GM19455 (cell line): Measurements from ENCODE around the gene RACK1.

Experiments used
- ATAC-seq: cut with Tn5 transposase; IDR thresholded peaks from one replicate; pipeline ENCODE4 v1.9.1; 2021; ENCODE audit not compliant: unreplicated experiment

The RACK1 gene

GRCh38 chr5:181259974-181260719 lies 16.4 kb upstream of the RACK1 start:
- peak; percentile 1 for ATAC-seq

- ATAC-seq = no peak
Observed at GRCh38 chr5:181259283-181259682, 15.6 kb upstream of the RACK1 start.

- ATAC-seq = no peak
Observed at GRCh38 chr5:181258576-181258975, 14.9 kb upstream of the RACK1 start.

- ATAC-seq = no peak
Observed at GRCh38 chr5:181255836-181256578, 12.3 kb upstream of the RACK1 start.

GRCh38 chr5:181255276-181255675 lies 11.6 kb upstream of the RACK1 start:
- no peak for ATAC-seq

GRCh38 chr5:181248277-181248676 lies 4.6 kb upstream of the RACK1 start:
- ATAC-seq = no peak

GRCh38 chr5:181246276-181247049 lies 2.8 kb upstream of the RACK1 start:
- no peak for ATAC-seq

GRCh38 chr5:181245427-181246275 lies 1.9 kb upstream of the RACK1 start:
- ATAC-seq = no peak

GRCh38 chr5:181243018-181243563 lies 615 bp downstream of the RACK1 start:
- ATAC-seq = no peak

GRCh38 chr5:181242031-181242451 lies 1.7 kb downstream of the RACK1 start:
- no peak for ATAC-seq

GRCh38 chr5:181241393-181241975 lies 2.2 kb downstream of the RACK1 start:
- no peak for ATAC-seq

- no peak for ATAC-seq
Observed at GRCh38 chr5:181239062-181239663, 4.5 kb downstream of the RACK1 start.

GRCh38 chr5:181237729-181238385 lies 5.8 kb downstream of the RACK1 start:
- no peak for ATAC-seq

- ATAC-seq = no peak
Observed at GRCh38 chr5:181236954-181237641, 6.6 kb downstream of the RACK1 start.

GRCh38 chr5:181236471-181236870 lies 7.2 kb downstream of the RACK1 start:
- no peak for ATAC-seq

- ATAC-seq = no peak
Observed at GRCh38 chr5:181235689-181236366, 7.9 kb downstream of the RACK1 start.

- no peak for ATAC-seq
Observed at GRCh38 chr5:181235323-181235688, 8.4 kb downstream of the RACK1 start.
